ENCODE data around the gene RTP3.

DNA sequence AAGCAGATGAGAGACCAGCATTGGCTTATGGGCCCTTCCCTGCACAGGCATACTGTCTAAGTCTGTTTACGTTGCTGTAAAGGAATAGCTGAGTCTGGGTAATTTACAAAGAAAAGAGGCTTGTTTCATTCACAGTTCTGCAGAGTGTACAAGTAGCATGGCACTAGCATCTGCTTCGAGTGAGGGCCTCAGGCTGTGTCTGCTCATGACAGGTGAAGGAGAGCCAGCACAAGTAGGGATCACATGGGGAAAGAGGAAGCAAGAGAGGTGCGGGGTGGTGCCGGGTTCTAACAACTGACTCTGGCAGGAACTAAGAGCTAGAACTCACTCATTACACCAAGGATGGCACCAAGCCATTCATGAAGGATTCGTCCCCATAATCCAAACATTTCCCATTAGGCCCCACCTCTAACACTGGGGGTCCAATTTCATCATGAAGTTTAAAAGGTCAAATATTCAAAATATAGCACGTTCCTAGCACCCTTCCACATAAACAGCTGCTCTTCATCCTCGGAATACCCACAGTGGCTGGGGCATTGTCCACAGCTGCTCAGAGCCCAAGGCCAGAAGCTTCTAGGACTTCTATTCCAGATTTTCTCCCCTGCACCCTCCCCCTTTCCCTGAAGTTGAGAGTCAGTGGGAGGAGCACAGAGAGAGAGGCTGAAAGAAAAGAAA lies 5.6 kb downstream of the RTP3 start:
- TF ChIP-seq, protein P1, sequence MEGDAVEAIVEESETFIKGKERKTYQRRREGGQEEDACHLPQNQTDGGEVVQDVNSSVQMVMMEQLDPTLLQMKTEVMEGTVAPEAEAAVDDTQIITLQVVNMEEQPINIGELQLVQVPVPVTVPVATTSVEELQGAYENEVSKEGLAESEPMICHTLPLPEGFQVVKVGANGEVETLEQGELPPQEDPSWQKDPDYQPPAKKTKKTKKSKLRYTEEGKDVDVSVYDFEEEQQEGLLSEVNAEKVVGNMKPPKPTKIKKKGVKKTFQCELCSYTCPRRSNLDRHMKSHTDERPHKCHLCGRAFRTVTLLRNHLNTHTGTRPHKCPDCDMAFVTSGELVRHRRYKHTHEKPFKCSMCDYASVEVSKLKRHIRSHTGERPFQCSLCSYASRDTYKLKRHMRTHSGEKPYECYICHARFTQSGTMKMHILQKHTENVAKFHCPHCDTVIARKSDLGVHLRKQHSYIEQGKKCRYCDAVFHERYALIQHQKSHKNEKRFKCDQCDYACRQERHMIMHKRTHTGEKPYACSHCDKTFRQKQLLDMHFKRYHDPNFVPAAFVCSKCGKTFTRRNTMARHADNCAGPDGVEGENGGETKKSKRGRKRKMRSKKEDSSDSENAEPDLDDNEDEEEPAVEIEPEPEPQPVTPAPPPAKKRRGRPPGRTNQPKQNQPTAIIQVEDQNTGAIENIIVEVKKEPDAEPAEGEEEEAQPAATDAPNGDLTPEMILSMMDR (IDR thresholded peaks at IDR 0.05), result no peak
- no peak for TF ChIP-seq POLR2A (IDR thresholded peaks at IDR 0.05)

All from thyroid gland (tissue), 4 donors.